Lower lobe of right lung (tissue), 2 donors: ENCODE measurements around the gene NIF3L1. TPM values are rescaled to one million over a fixed set of nuclear protein-coding genes. Genes with fewer than 3 reads are reported as not detected.
"Not testable (repeated sequence)": the region's sequence is repeated elsewhere in the genome, so short reads cannot be mapped to it uniquely, and the experiment has no call there.

Experiments
- ATAC-seq, 2 donors: fragments of 200-7000 bp; cut with Tn5 transposase; one replicate each; pipeline ENCODE4 v1.9.1; 2020 to 2022; ENCODE audit warnings: mild to moderate bottlenecking in 2 of 2, moderate library complexity in 2 of 2
- DNase-seq: peaks from one replicate; pipeline ENCODE4 v3.0.0-alpha.2; 2020
- H3K27ac ChIP-seq: fragments of 200-600 bp; one replicate; pipeline ENCODE4 v1.8.0; 2022
- H3K27me3 ChIP-seq: fragments of 200-600 bp; one replicate; pipeline ENCODE4 v1.8.0; 2022; ENCODE audit warnings: low read depth
- H3K36me3 ChIP-seq: fragments of 200-600 bp; one replicate; pipeline ENCODE4 v1.8.0; 2022; ENCODE audit warnings: mild to moderate bottlenecking
- H3K4me1 ChIP-seq: fragments of 200-600 bp; one replicate; pipeline ENCODE4 v1.8.0; 2022
- H3K4me3 ChIP-seq: fragments of 200-600 bp; one replicate; pipeline ENCODE4 v1.8.0; 2022; ENCODE audit warnings: mild to moderate bottlenecking
- H3K9me3 ChIP-seq: fragments of 200-600 bp; one replicate; pipeline ENCODE4 v1.8.0; 2022
- CTCF ChIP-seq: fragments of 200-600 bp; IDR thresholded peaks from one replicate; pipeline ENCODE4 v1.8.0; 2022; ENCODE audit warnings: antibody characterized with exemption, mild to moderate bottlenecking
- intact Hi-C: fragments of 100-400 bp; cut with DNase I; formaldehyde crosslinking; loops from one replicate; pipeline ENCODE4 v1.11.0; 2022
- total RNA-seq: library from RNA; stranded (reverse); fragmentation: NEBNext Ultra II Directional; extraction: Animal tissue kit (Norgen Biotek cat#: 25700); gene quantifications from one replicate; pipeline ENCODE4 v1.2.1, GENCODE V29; 2021
- donor health status: DM: no; HTN: yes; CAD: no; lungs with severe emphysema.

Gene NIF3L1
- total RNA-seq, 1 donor from 2014 or later = 20.5 TPM

- no peaks in the 10 kb centered on the region for H3K27me3 ChIP-seq
- intact Hi-C loops = no loop called here
- no peaks in the 10 kb centered on the region for H3K4me1 ChIP-seq
- no peak overlapping the region for H3K4me3 ChIP-seq
- no peak overlapping the region for H3K27ac ChIP-seq
- DNase-seq = no peak
- no peak for TF ChIP-seq CTCF
- peaks cover 100% of the 10 kb centered on the region for H3K36me3 ChIP-seq
- no peaks in the 10 kb centered on the region for H3K9me3 ChIP-seq
- no peak for ATAC-seq
These were observed 10.8 kb upstream of the NIF3L1 start for GRCh38 chr2:200878289-200878880.

GRCh38 chr2:200881715-200882249 is 7.4 kb upstream of the NIF3L1 start:
- H3K27me3 ChIP-seq, H3K27ac ChIP-seq, H3K4me1 ChIP-seq, ATAC-seq, H3K9me3 ChIP-seq, H3K4me3 ChIP-seq, DNase-seq, intact Hi-C loops: not testable (repeated sequence)
- peaks cover 96% of the 10 kb centered on the region for H3K36me3 ChIP-seq

- no peak overlapping the region for H3K27ac ChIP-seq
- H3K36me3 ChIP-seq = peaks cover 85% of the 10 kb centered on the region
- H3K27me3 ChIP-seq = no peaks in the 10 kb centered on the region
- no peak for DNase-seq
- ATAC-seq = no peak
- H3K4me1 ChIP-seq = no peaks in the 10 kb centered on the region
- no peak for TF ChIP-seq CTCF
- H3K4me3 ChIP-seq = no peak overlapping the region
- no peaks in the 10 kb centered on the region for H3K9me3 ChIP-seq
- intact Hi-C loops = no loop called here
These were observed 10.3 kb downstream of the NIF3L1 start for GRCh38 chr2:200899482-200899881.

- intact Hi-C loops = no loop called here
These were observed 12.4 kb downstream of the NIF3L1 start for GRCh38 chr2:200901459-200902072.

GRCh38 chr2:200905618-200906296 is 16.6 kb downstream of the NIF3L1 start:
- Histone ChIP-seq H3K27ac (no peak overlapping the region), H3K36me3 (peaks cover 75% of the 10 kb centered on the region), H3K27me3 (no peaks in the 10 kb centered on the region), H3K9me3 (no peaks in the 10 kb centered on the region), H3K4me1 (no peaks in the 10 kb centered on the region), H3K4me3 (no peak overlapping the region)
- ATAC-seq (peak; percentile 88 to 89), DNase-seq (peak; percentile 77)
- peak; percentile 67 for TF ChIP-seq CTCF
- intact Hi-C loops = no loop called here

More at GRCh38 chr2:200901459-200902072, 12.4 kb downstream of the NIF3L1 start:
- Histone ChIP-seq H3K27me3 (no peaks in the 10 kb centered on the region), H3K4me1 (no peaks in the 10 kb centered on the region), H3K36me3 (peaks cover 79% of the 10 kb centered on the region), H3K27ac (no peak overlapping the region), H3K4me3 (no peak overlapping the region), H3K9me3 (no peaks in the 10 kb centered on the region)
- peak; percentile 77 for TF ChIP-seq CTCF
- ATAC-seq (peak; percentile 88 to 91), DNase-seq (peak; percentile 50)

- no peak overlapping the region for H3K4me3 ChIP-seq
- no peaks in the 10 kb centered on the region for H3K4me1 ChIP-seq
- TF ChIP-seq CTCF = no peak
- no peaks in the 10 kb centered on the region for H3K27me3 ChIP-seq
- ATAC-seq (no peak), DNase-seq (no peak)
- no peak overlapping the region for H3K27ac ChIP-seq
- intact Hi-C loops = no loop called here
- no peaks in the 10 kb centered on the region for H3K9me3 ChIP-seq
- H3K36me3 ChIP-seq = peaks cover 89% of the 10 kb centered on the region
These were observed 20.8 kb downstream of the NIF3L1 start for GRCh38 chr2:200909958-200910357.
